ENCODE data around the gene RAB24. TPM values are rescaled to one million over a fixed set of nuclear protein-coding genes. Genes with fewer than 3 reads are reported as not detected.
A peak's percentile ranks its signal among the peaks of the same experiment; 100 is the strongest.

Gene RAB24
- total and polyA plus RNA-seq, 9 donors: 15.1 to 31.9 (median 23.7) TPM

GRCh38 chr5:177320879-177321278, 17.4 kb upstream of the RAB24 start:
- Histone ChIP-seq H3K27me3 (ENCODE audit: control insufficient read depth, insufficient read depth, low read length) (no peaks in the 10 kb centered on the region), H3K9me3 (replicated peaks; ENCODE audit: control insufficient read depth, low read depth, low read length) (no peaks in the 10 kb centered on the region), H3K36me3 (ENCODE audit: control insufficient read depth, insufficient read depth, low read length) (no peaks in the 10 kb centered on the region), H3K27ac (ENCODE audit: low read length) (no peak overlapping the region), H3K4me1 (ENCODE audit: control insufficient read depth, insufficient read depth, low read length) (no peaks in the 10 kb centered on the region), H3K4me3 (ENCODE audit: low read length) (no peak overlapping the region)
- WGBS (ENCODE audit: insufficient coverage): 80% methylated on average over 3 of the region's 7 CpGs
- no peak for DNase-seq

- Histone ChIP-seq H3K36me3 (ENCODE audit: control insufficient read depth, insufficient read depth, low read length) (no peaks in the 10 kb centered on the region), H3K4me1 (ENCODE audit: control insufficient read depth, insufficient read depth, low read length) (no peaks in the 10 kb centered on the region), H3K27me3 (ENCODE audit: control insufficient read depth, insufficient read depth, low read length) (no peaks in the 10 kb centered on the region), H3K27ac (ENCODE audit: low read length) (no peak overlapping the region), H3K4me3 (ENCODE audit: low read length) (no peak overlapping the region), H3K9me3 (replicated peaks; ENCODE audit: control insufficient read depth, low read depth, low read length) (no peaks in the 10 kb centered on the region)
- no peak for DNase-seq
- 92% methylated on average over 9 of the region's 14 CpGs for WGBS (ENCODE audit: insufficient coverage)
These were observed 16.5 kb upstream of the RAB24 start for GRCh38 chr5:177319913-177320588.

GRCh38 chr5:177317959-177318377, 14.4 kb upstream of the RAB24 start:
- Histone ChIP-seq H3K27me3 (ENCODE audit: control insufficient read depth, insufficient read depth, low read length) (no peaks in the 10 kb centered on the region), H3K27ac (ENCODE audit: low read length) (no peak overlapping the region), H3K4me3 (ENCODE audit: low read length) (no peak overlapping the region), H3K9me3 (replicated peaks; ENCODE audit: control insufficient read depth, low read depth, low read length) (no peaks in the 10 kb centered on the region), H3K4me1 (ENCODE audit: control insufficient read depth, insufficient read depth, low read length) (peaks cover 2% of the 10 kb centered on the region), H3K36me3 (ENCODE audit: control insufficient read depth, insufficient read depth, low read length) (no peaks in the 10 kb centered on the region)
- DNase-seq: peak; percentile 77
- 31% methylated on average over 5 of the region's 7 CpGs for WGBS (ENCODE audit: insufficient coverage)

- H3K9me3 ChIP-seq (replicated peaks; ENCODE audit: control insufficient read depth, low read depth, low read length): no peaks in the 10 kb centered on the region
- H3K4me1 ChIP-seq (ENCODE audit: control insufficient read depth, insufficient read depth, low read length): peaks cover 16% of the 10 kb centered on the region
- H3K27me3 ChIP-seq (ENCODE audit: control insufficient read depth, insufficient read depth, low read length): no peaks in the 10 kb centered on the region
- no peak overlapping the region for H3K4me3 ChIP-seq (ENCODE audit: low read length)
- DNase-seq: no peak
- no CpG with 5 or more reads among the region's 3 CpGs for WGBS (ENCODE audit: insufficient coverage)
- H3K27ac ChIP-seq (ENCODE audit: low read length): no peak overlapping the region
- no peaks in the 10 kb centered on the region for H3K36me3 ChIP-seq (ENCODE audit: control insufficient read depth, insufficient read depth, low read length)
These were observed 12.5 kb upstream of the RAB24 start for GRCh38 chr5:177316005-177316404.

- 92% methylated on average over 2 of the region's 7 CpGs for WGBS (ENCODE audit: insufficient coverage)
- peaks cover 3% of the 10 kb centered on the region for H3K36me3 ChIP-seq (ENCODE audit: control insufficient read depth, insufficient read depth, low read length)
These were observed 11.9 kb upstream of the RAB24 start for GRCh38 chr5:177315411-177315810.

GRCh38 chr5:177314376-177315342, 11.1 kb upstream of the RAB24 start:
- Histone ChIP-seq H3K4me3 (ENCODE audit: low read length) (no peak overlapping the region), H3K9me3 (replicated peaks; ENCODE audit: control insufficient read depth, low read depth, low read length) (no peaks in the 10 kb centered on the region), H3K36me3 (ENCODE audit: control insufficient read depth, insufficient read depth, low read length) (peaks cover 7% of the 10 kb centered on the region), H3K4me1 (ENCODE audit: control insufficient read depth, insufficient read depth, low read length) (peaks cover 29% of the 10 kb centered on the region), H3K27ac (ENCODE audit: low read length) (no peak overlapping the region), H3K27me3 (ENCODE audit: control insufficient read depth, insufficient read depth, low read length) (no peaks in the 10 kb centered on the region)
- WGBS (ENCODE audit: insufficient coverage): 76% methylated on average over 12 of the region's 18 CpGs
- no peak for DNase-seq

More at GRCh38 chr5:177315411-177315810, 11.9 kb upstream of the RAB24 start:
- Histone ChIP-seq H3K27ac (ENCODE audit: low read length) (no peak overlapping the region), H3K4me3 (ENCODE audit: low read length) (no peak overlapping the region), H3K27me3 (ENCODE audit: control insufficient read depth, insufficient read depth, low read length) (no peaks in the 10 kb centered on the region), H3K4me1 (ENCODE audit: control insufficient read depth, insufficient read depth, low read length) (peaks cover 22% of the 10 kb centered on the region), H3K9me3 (replicated peaks; ENCODE audit: control insufficient read depth, low read depth, low read length) (no peaks in the 10 kb centered on the region)
- no peak for DNase-seq

GRCh38 chr5:177313561-177314259, 10.2 kb upstream of the RAB24 start:
- Histone ChIP-seq H3K9me3 (replicated peaks; ENCODE audit: control insufficient read depth, low read depth, low read length) (no peaks in the 10 kb centered on the region), H3K4me1 (ENCODE audit: control insufficient read depth, insufficient read depth, low read length) (peaks cover 39% of the 10 kb centered on the region), H3K27ac (ENCODE audit: low read length) (no peak overlapping the region), H3K4me3 (ENCODE audit: low read length) (no peak overlapping the region), H3K27me3 (ENCODE audit: control insufficient read depth, insufficient read depth, low read length) (no peaks in the 10 kb centered on the region), H3K36me3 (ENCODE audit: control insufficient read depth, insufficient read depth, low read length) (peaks cover 16% of the 10 kb centered on the region)
- no peak for DNase-seq
- WGBS (ENCODE audit: insufficient coverage): 85% methylated on average over 9 of the region's 15 CpGs

- DNase-seq: peak; percentile 62
- peak overlapping the region; percentile 55 for H3K27ac ChIP-seq (ENCODE audit: low read length)
- H3K9me3 ChIP-seq (replicated peaks; ENCODE audit: control insufficient read depth, low read depth, low read length): no peaks in the 10 kb centered on the region
- H3K4me3 ChIP-seq (ENCODE audit: low read length): peak overlapping the region; percentile 37
- peaks cover 44% of the 10 kb centered on the region for H3K4me1 ChIP-seq (ENCODE audit: control insufficient read depth, insufficient read depth, low read length)
- H3K27me3 ChIP-seq (ENCODE audit: control insufficient read depth, insufficient read depth, low read length): no peaks in the 10 kb centered on the region
- 3% methylated on average over 17 of the region's 19 CpGs for WGBS (ENCODE audit: insufficient coverage)
- peaks cover 20% of the 10 kb centered on the region for H3K36me3 ChIP-seq (ENCODE audit: control insufficient read depth, insufficient read depth, low read length)
These were observed 9.2 kb upstream of the RAB24 start for GRCh38 chr5:177312649-177313181.

- WGBS (ENCODE audit: insufficient coverage): 0% methylated on average over 78 of the region's 78 CpGs
- peaks cover 50% of the 10 kb centered on the region for H3K4me1 ChIP-seq (ENCODE audit: control insufficient read depth, insufficient read depth, low read length)
- H3K27ac ChIP-seq (ENCODE audit: low read length): peak within 1 kb of the TSS; percentile 82
- H3K4me3 ChIP-seq (ENCODE audit: low read length): peak within 1 kb of the TSS; percentile 64
- no peaks in the 10 kb centered on the region for H3K27me3 ChIP-seq (ENCODE audit: control insufficient read depth, insufficient read depth, low read length)
- no peaks in the 10 kb centered on the region for H3K9me3 ChIP-seq (replicated peaks; ENCODE audit: control insufficient read depth, low read depth, low read length)
- DNase-seq: peak; percentile 98
- peaks cover 27% of the 10 kb centered on the region for H3K36me3 ChIP-seq (ENCODE audit: control insufficient read depth, insufficient read depth, low read length)
These were observed 8.5 kb upstream of the RAB24 start, which contains the start of gene MXD3 for GRCh38 chr5:177311723-177312648. TSS of gene MXD3 (minus strand) at chr5:177311898. CDS start at chr5:177311830, 68 bp downstream.
